ENCODE results near the gene PRDX5. TPM values are rescaled to one million over a fixed set of nuclear protein-coding genes. Genes with fewer than 3 reads are reported as not detected.

PRDX5 gene
- total RNA-seq, 2 experiments from 2014 or later, result 156 to 164 TPM

DNA sequence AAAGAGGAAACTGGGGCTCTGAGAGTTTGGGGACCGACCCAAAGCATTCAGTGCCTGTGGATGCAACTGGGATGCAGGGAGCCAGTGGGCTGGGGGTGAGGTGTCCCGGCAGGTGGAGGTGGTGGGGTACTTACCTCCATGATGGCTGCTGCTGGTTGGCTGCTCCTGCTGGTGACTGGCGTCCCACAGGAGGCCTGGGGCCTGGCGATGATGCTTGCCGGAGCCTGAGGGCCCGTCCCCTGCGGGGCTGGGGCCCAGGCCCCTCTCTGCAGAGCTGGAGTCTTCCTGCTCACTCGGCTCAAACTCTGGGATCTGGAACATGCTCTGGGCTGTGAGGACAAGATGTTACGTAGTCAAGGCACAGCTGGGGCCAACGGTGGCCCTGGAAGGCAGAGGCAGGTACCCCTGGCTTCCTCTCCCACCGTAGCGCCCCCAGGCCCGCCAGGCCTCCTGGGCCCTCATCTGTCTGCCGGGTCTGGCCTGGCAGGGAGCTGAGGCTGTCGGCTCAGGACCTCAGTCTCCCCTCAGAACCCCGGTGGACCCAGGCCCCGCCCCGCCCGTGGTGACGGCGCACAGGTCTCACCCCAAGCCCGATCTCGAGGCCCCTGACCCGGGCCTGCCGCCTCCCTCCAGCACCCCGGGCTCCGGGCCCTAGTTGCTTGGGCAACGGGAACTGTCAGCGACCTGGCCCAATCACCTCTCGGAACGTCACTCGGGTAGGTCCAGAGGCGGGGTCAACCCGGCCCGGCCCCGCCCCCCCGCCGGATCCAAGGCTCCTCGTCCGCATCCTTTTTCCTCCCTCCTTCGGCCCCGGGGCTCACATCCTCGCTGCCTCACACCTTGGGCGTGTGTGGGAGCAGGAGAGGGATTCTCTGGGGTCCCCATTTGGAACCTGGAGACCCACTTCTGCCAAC lies 33.6 kb upstream of the PRDX5 start, which contains the start of gene BAD:
Gene BAD, minus strand, starts transcription at position 618 of the 914 bp plus-strand sequence. Its CDS starts 297 bp downstream, at position 321.
- Mint-ChIP-seq H3K36me3 (peaks cover 4% of the 10 kb centered on the region), H3K4me3 (peak within 1 kb of the TSS; percentile 83), H3K4me1 (ENCODE audit: low read depth) (peaks cover 14% of the 10 kb centered on the region), H3K9me3 (no peaks in the 10 kb centered on the region), H3K27ac (peak within 1 kb of the TSS; percentile 91), H3K27me3 (no peaks in the 10 kb centered on the region)
- DNase-seq, result peak; percentile 96
- ChIA-PET POLR2A (interaction anchor here (0.6 to 4.0 kb wide), 13 partner anchors 9 to 80 kb away, joined by 3 to 33 read pairs (median 4); partner anchors contain the start of genes ESRRA, FERMT3, FKBP2 and NUDT22), CTCF (interaction anchor here (0.6 to 4.6 kb wide), 13 partner anchors 10 to 1409 kb away, joined by 3 to 61 read pairs (median 3); partner anchors contain the start of genes CATSPERZ, FERMT3, FKBP2 and PLCB3)
- intact Hi-C loops (cut with micrococcal nuclease), result loop anchor here (2.0 kb wide), 1 partner anchor 44 kb away; the partner anchor contains the start of gene FKBP2

GRCh38 chr11:64284962-64285884 lies 32.7 kb upstream of the PRDX5 start, which contains the start of gene GPR137:
Gene GPR137, plus strand, starts transcription at chr11:64285848. Its CDS starts 677 bp downstream, at chr11:64286525.
- Mint-ChIP-seq H3K4me3 (peak within 1 kb of the TSS; percentile 83), H3K27me3 (peaks cover under 1% of the 10 kb centered on the region), H3K27ac (peak within 1 kb of the TSS; percentile 91), H3K9me3 (no peaks in the 10 kb centered on the region), H3K4me1 (ENCODE audit: low read depth) (peaks cover 14% of the 10 kb centered on the region), H3K36me3 (peaks cover 4% of the 10 kb centered on the region)
- POLR2A ChIA-PET, result interaction anchor here (0.6 to 4.0 kb wide), 11 partner anchors 10 to 81 kb away, joined by 3 to 33 read pairs (median 4); partner anchors contain the start of genes ESRRA, FERMT3, FKBP2 and NUDT22
- DNase-seq, result peak; percentile 91
- intact Hi-C loops (cut with micrococcal nuclease), result loop anchor here (1.0 to 2.0 kb wide), 3 partner anchors 15 to 44 kb away; partner anchors contain the start of genes ESRRA and FKBP2
- CTCF ChIA-PET, result interaction anchor here (0.6 to 4.6 kb wide), 10 partner anchors 13 to 81 kb away, joined by 3 to 61 read pairs (median 4); partner anchors contain the start of genes CATSPERZ, FERMT3, FKBP2 and PLCB3

DNA sequence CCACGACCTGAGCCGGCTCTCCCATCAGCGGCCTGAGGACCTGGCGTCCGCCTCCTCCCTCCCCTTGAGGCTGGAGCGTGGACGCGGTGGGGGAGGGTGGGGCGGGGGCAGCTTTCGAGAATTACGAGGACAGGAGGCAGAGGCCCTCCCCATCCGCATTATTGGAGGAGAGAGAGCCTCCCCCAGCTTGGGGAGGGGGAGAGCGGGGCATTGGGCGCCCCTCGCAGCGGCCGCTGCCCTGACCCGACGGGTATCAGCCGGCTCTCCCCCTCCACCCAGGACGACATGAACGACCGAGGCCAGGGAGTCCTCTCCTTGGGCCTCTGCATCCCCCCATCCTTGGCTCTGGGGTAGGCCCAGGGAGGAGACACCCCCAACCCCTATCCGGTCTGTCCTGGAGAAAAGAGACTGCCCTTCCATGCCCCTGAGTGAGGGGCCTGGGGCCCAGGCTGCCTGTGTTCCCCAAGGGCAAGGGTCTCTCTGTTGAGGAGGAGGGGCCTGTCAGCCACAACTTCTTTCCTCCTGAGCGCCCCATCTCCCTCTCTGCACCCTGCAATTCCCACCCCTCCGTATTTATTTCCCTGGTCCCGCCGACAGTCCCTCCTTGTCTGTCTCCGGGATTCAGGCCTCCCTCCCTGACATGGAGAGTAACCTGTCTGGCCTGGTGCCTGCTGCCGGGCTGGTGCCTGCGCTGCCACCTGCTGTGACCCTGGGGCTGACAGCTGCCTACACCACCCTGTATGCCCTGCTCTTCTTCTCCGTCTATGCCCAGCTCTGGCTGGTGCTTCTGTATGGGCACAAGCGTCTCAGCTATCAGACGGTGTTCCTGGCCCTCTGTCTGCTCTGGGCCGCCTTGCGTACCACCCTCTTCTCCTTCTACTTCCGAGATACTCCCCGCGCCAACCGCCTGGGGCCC lies 31.8 kb upstream of the PRDX5 start:
- Mint-ChIP-seq H3K27me3 (peaks cover 10% of the 10 kb centered on the region), H3K4me3 (peak overlapping the region; percentile 78), H3K9me3 (no peaks in the 10 kb centered on the region), H3K36me3 (peaks cover 4% of the 10 kb centered on the region), H3K27ac (peak overlapping the region; percentile 67), H3K4me1 (ENCODE audit: low read depth) (peaks cover 18% of the 10 kb centered on the region)
- CTCF ChIA-PET, result interaction anchor here (1.2 to 4.6 kb wide), 3 partner anchors 16 to 45 kb away, joined by 3 to 61 read pairs (median 4); partner anchors contain the start of genes CATSPERZ and FKBP2
- POLR2A ChIA-PET, result interaction anchor here (1.5 to 4.0 kb wide), 3 partner anchors 15 to 40 kb away, joined by 6 to 33 read pairs (median 8); partner anchors contain the start of gene PPP1R14B
- DNase-seq, result peak; percentile 54
- intact Hi-C loops (cut with micrococcal nuclease), result loop anchor here (1.0 to 2.0 kb wide), 3 partner anchors 16 to 45 kb away; partner anchors contain the start of genes ESRRA and FKBP2

DNA sequence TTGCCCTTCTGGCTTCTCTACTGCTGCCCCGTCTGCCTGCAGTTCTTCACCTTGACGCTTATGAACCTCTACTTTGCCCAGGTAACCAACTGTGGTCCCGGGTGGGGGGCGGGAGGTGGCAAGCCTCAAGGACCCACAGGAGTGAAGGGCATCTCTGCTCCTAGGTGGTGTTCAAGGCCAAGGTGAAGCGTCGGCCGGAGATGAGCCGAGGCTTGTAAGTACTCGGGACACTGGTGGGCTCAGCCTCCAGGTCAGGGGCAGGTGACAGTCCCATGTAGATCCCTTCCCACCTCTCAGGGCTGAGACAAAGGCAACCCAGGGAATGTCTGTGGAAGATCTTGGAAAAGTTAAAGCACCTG lies 31.1 kb upstream of the PRDX5 start:
- DNase-seq, result no peak
- H3K27ac Mint-ChIP-seq, result no peak overlapping the region
- H3K36me3 Mint-ChIP-seq, result no peaks in the 10 kb centered on the region
- peaks cover 10% of the 10 kb centered on the region for H3K27me3 Mint-ChIP-seq
- H3K9me3 Mint-ChIP-seq, result no peaks in the 10 kb centered on the region
- CTCF ChIA-PET, result no interaction called here
- peaks cover 18% of the 10 kb centered on the region for H3K4me1 Mint-ChIP-seq (ENCODE audit: low read depth)
- H3K4me3 Mint-ChIP-seq, result peak overlapping the region; percentile 78
- intact Hi-C loops (cut with micrococcal nuclease), result no loop called here
- POLR2A ChIA-PET, result interaction anchor here (4.0 kb wide), 1 partner anchor 16 kb away, joined by 33 read pairs; no protein-coding TSS in a partner anchor

- Mint-ChIP-seq H3K36me3 (no peaks in the 10 kb centered on the region), H3K27ac (no peak overlapping the region), H3K4me1 (ENCODE audit: low read depth) (peaks cover 21% of the 10 kb centered on the region), H3K9me3 (no peaks in the 10 kb centered on the region), H3K4me3 (no peak overlapping the region), H3K27me3 (peaks cover 13% of the 10 kb centered on the region)
- DNase-seq, result no peak
- ChIA-PET POLR2A (no interaction called here), CTCF (interaction anchor here (7.9 kb wide), 1 partner anchor 15 kb away, joined by 74 read pairs; the partner anchor contains the start of genes CATSPERZ and ESRRA)
- intact Hi-C loops (cut with micrococcal nuclease), result no loop called here
Measured at GRCh38 chr11:64287676-64288352, 30.1 kb upstream of the PRDX5 start.

GRCh38 chr11:64288353-64288750 lies 29.6 kb upstream of the PRDX5 start:
- Mint-ChIP-seq H3K4me1 (ENCODE audit: low read depth) (peaks cover 17% of the 10 kb centered on the region), H3K4me3 (no peak overlapping the region), H3K9me3 (no peaks in the 10 kb centered on the region), H3K36me3 (no peaks in the 10 kb centered on the region), H3K27ac (no peak overlapping the region), H3K27me3 (peaks cover 17% of the 10 kb centered on the region)
- ChIA-PET CTCF (interaction anchor here (7.9 kb wide), 1 partner anchor 15 kb away, joined by 74 read pairs; the partner anchor contains the start of genes CATSPERZ and ESRRA), POLR2A (no interaction called here)
- DNase-seq, result no peak
- intact Hi-C loops (cut with micrococcal nuclease), result no loop called here

- Mint-ChIP-seq H3K27me3 (peaks cover 23% of the 10 kb centered on the region), H3K9me3 (no peaks in the 10 kb centered on the region), H3K36me3 (no peaks in the 10 kb centered on the region), H3K4me3 (no peak overlapping the region), H3K27ac (no peak overlapping the region), H3K4me1 (ENCODE audit: low read depth) (peaks cover 16% of the 10 kb centered on the region)
- ChIA-PET POLR2A (no interaction called here), CTCF (interaction anchor here (7.9 kb wide), 1 partner anchor 14 kb away, joined by 74 read pairs; the partner anchor contains the start of genes CATSPERZ and ESRRA)
- no peak for DNase-seq
- intact Hi-C loops (cut with micrococcal nuclease), result no loop called here
Measured at GRCh38 chr11:64289002-64289564, 28.8 kb upstream of the PRDX5 start.

DNA sequence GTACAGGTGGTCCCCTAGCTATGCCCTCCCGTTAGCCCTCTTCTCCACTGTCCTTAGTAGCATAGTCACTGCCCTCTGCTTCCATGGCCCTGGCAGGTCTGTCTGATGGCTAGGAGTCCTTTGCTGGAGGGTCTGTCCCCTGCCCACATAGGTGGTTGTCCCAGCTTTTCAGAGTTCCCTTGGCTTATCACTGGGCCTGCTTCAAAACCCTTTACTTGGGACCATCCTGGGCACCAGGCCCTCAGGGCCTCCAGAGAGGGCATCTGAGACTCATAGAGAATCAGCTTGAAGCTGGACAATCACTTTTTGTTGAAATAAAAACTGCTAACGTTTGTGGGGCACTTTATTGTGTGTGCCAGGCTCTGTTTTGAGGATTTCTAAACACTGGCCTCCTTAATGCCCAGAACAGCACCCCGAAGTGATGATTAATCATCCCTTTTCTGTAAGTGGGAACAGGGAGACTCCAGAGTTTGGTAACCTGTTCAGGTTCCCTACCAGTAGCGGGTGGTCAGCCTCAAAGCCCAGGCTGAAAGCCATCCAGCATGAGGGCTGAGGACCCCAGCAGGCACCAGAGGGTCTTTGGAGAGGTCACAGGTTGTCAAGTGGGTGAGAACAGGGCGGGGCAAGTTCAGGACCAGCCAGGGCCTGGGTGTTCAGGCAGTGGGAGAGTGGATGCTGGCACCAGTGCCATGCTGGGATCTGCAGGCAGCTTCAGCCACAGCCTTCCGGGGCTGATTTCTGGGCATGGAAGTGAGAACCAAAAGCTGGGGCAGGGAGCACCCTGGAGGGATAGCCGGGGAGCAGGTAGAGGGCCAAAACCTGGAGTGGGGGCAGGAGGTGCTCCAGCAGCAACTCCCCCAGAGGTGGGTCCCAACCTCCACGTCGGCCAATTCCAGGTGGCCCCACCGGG lies 27.3 kb upstream of the PRDX5 start:
- no peak overlapping the region for H3K27ac Mint-ChIP-seq
- no peak for DNase-seq
- ChIA-PET CTCF (interaction anchor here (1.3 to 7.9 kb wide), 2 partner anchors 12 to 86 kb away, joined by 3 to 74 read pairs; partner anchors contain the start of genes CATSPERZ and ESRRA), POLR2A (no interaction called here)
- no peaks in the 10 kb centered on the region for H3K9me3 Mint-ChIP-seq
- H3K27me3 Mint-ChIP-seq, result peaks cover 35% of the 10 kb centered on the region
- peaks cover 16% of the 10 kb centered on the region for H3K4me1 Mint-ChIP-seq (ENCODE audit: low read depth)
- no peaks in the 10 kb centered on the region for H3K36me3 Mint-ChIP-seq
- H3K4me3 Mint-ChIP-seq, result peak overlapping the region; percentile 32
- intact Hi-C loops (cut with micrococcal nuclease), result no loop called here

DNA sequence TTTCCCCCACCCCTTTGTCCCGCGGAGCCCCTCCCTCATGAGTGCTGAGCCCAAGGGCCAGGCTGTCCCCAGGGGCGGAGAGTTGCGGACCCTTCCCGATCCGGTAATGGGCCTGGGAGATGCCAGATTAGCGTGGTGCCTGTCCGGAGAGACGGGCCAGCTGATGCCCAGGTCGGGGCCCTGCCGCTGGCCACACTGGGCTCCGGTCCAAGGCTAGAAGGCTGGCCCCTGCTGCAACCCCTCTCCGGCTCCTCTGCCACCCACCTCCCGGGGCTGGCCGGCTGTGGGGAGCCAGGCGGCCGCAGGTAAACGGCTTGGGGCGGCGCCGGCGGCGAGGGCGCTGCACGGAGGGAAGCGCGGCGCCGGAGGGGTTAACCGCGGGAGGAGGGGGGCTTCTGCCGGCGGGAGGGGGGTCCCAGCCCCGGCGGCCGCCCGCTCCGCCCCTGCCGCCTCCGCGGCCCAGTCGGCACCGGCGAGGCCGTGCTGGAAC lies 26.6 kb upstream of the PRDX5 start, which contains the start of gene KCNK4:
Gene KCNK4, plus strand, starts transcription at position 41 of the 490 bp plus-strand sequence. CDS start 1,717 bp downstream, outside the sequence.
- Mint-ChIP-seq H3K9me3 (no peaks in the 10 kb centered on the region), H3K27me3 (peaks cover 41% of the 10 kb centered on the region), H3K4me1 (ENCODE audit: low read depth) (peaks cover 13% of the 10 kb centered on the region), H3K4me3 (peak within 1 kb of the TSS; percentile 32), H3K27ac (no peak within 1 kb of the TSS), H3K36me3 (no peaks in the 10 kb centered on the region)
- intact Hi-C loops (cut with micrococcal nuclease), result no loop called here
- CTCF ChIA-PET, result interaction anchor here (7.9 kb wide), 1 partner anchor 12 kb away, joined by 74 read pairs; the partner anchor contains the start of genes CATSPERZ and ESRRA
- POLR2A ChIA-PET, result no interaction called here
- DNase-seq, result no peak

All from activated CD4-positive, alpha-beta memory T cell treated with anti-CD3 and anti-CD28 coated beads for 36 hours (primary cell).